Measurements from ENCODE around the gene RRP8. TPM values are rescaled to one million over a fixed set of nuclear protein-coding genes. Genes with fewer than 3 reads are reported as not detected.

Gene RRP8
- total RNA-seq, 4 donors from 2014 or later = 14.9 to 22.7 (median 18.0) TPM

DNA sequence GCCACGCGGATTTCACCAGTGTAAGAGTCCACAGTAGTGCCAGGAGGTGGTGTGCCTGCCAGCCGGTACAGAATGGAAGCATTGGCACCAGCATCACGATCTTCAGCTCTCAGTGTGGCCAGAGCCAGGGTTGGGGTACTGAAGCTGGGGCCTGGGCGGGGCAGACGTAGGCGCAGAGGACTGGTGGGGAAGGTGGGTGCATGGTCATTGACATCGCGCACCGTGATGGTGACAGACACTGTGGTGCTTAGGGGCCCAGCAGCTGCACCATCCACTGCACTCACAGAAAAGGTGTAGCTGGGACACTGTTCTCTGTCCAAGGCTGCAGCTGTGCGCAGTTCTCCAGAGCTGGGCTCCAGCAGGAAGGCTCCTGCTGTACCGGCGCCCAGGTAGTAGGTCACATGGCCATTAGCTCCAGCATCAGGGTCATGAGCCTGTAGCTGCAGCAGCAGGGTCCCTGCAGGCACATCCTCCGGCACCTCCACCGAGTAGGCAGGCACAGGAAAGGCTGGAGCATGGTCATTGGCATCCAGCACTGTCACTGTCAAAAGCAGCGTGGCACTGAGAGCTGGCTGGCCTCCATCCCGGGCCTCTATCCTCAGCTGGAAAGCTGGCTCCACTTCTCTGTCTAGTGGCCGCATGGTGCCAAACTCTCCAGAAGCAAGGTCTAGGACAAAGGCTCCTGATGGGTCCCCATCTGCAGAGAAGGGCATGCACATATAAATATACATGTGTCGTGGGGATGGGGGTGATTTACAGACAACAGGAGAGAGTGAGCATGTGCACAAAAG, 23.8 kb upstream of the RRP8 start:
- DNase-seq (ENCODE audit: low spot score in 2 of 2) = peak in 1 of 2 donors; percentile 76
- intact Hi-C loops (cut with DNase I; ENCODE audit: low total_unique reads) = no loop called here
- no peak for TF ChIP-seq POLR2A (IDR thresholded peaks at IDR 0.05)
- TF ChIP-seq, protein P1, sequence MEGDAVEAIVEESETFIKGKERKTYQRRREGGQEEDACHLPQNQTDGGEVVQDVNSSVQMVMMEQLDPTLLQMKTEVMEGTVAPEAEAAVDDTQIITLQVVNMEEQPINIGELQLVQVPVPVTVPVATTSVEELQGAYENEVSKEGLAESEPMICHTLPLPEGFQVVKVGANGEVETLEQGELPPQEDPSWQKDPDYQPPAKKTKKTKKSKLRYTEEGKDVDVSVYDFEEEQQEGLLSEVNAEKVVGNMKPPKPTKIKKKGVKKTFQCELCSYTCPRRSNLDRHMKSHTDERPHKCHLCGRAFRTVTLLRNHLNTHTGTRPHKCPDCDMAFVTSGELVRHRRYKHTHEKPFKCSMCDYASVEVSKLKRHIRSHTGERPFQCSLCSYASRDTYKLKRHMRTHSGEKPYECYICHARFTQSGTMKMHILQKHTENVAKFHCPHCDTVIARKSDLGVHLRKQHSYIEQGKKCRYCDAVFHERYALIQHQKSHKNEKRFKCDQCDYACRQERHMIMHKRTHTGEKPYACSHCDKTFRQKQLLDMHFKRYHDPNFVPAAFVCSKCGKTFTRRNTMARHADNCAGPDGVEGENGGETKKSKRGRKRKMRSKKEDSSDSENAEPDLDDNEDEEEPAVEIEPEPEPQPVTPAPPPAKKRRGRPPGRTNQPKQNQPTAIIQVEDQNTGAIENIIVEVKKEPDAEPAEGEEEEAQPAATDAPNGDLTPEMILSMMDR (IDR thresholded peaks at IDR 0.05) = no peak
- 79 to 86% methylated on average over 19 of the region's 19 CpGs for WGBS, 2 donors
- H3K4me3 ChIP-seq (ENCODE audit: low read depth, poor library complexity, severe bottlenecking) = no peak overlapping the region

DNA sequence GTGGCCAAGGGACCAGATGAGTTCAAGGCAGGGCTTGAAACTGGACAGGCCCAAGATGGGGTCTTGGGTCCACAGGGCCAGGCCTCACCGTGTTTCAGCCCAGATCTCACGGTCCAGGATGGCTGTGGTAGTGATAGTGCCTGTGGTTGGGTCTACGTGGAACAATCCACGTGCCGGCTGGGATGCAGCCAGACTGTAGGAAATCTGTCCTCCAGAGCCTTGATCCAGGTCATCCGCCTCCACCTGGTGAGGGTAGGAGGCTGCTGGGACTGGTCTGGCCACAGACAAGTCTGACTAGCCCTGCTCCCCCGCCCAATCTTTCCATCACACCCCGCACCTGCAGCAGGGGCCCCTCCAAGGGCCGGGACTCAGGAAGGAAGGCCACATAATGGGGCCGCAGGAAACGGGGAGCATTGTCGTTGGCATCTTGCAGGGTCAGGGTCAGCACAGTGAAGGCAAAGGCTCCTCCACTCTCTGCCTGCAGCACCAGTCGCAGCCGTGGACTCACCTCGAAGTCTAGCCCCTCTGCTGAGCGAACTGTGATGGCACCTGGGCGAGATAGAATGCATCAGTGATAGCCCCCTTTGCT, 22.5 kb upstream of the RRP8 start:
- H3K4me3 ChIP-seq (ENCODE audit: low read depth, poor library complexity, severe bottlenecking) = no peak overlapping the region
- DNase-seq (ENCODE audit: low spot score in 2 of 2) = no peak
- intact Hi-C loops (cut with DNase I; ENCODE audit: low total_unique reads) = no loop called here
- TF ChIP-seq, protein P1 (IDR thresholded peaks at IDR 0.05) = no peak
- no peak for TF ChIP-seq POLR2A (IDR thresholded peaks at IDR 0.05)
- 90 to 92% methylated on average over 15 to 17 of the region's 17 CpGs for WGBS, 2 donors

DNA sequence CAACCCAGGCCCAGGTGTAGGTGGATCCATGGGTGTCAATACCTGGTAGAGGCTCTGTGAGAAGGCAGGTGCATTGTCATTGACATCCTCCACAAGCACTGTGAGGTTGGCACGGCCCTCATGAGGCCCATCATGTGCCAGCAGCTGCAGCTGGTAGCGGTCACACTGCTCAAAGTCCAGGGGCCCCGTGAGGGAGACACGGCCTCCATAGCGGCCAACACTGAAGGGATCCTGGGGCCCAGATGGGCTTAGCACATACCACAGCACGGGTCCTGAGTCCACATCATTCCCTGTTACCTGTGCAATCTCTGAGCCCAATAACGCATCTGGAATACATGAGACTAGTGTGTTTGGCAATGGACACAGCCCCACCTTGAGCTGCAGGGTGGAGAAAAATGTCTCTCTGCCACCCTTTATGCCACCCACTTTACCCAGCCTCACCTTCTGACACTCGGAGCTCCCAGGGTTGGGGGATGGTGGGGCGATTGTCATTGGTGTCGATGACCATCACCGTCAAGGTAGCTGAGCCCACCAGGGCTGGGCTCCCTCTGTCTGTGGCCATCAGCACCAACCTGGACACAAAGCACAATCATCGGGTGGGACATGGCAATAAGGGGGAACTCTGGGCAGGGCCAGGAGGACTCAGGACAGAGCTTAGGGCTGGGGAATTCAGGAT, 21.9 kb upstream of the RRP8 start:
- no peak overlapping the region for H3K4me3 ChIP-seq (ENCODE audit: low read depth, poor library complexity, severe bottlenecking)
- no peak for TF ChIP-seq POLR2A (IDR thresholded peaks at IDR 0.05)
- TF ChIP-seq, protein P1 (IDR thresholded peaks at IDR 0.05) = no peak
- peak in 1 of 2 donors; percentile 73 for DNase-seq (ENCODE audit: low spot score in 2 of 2)

DNA sequence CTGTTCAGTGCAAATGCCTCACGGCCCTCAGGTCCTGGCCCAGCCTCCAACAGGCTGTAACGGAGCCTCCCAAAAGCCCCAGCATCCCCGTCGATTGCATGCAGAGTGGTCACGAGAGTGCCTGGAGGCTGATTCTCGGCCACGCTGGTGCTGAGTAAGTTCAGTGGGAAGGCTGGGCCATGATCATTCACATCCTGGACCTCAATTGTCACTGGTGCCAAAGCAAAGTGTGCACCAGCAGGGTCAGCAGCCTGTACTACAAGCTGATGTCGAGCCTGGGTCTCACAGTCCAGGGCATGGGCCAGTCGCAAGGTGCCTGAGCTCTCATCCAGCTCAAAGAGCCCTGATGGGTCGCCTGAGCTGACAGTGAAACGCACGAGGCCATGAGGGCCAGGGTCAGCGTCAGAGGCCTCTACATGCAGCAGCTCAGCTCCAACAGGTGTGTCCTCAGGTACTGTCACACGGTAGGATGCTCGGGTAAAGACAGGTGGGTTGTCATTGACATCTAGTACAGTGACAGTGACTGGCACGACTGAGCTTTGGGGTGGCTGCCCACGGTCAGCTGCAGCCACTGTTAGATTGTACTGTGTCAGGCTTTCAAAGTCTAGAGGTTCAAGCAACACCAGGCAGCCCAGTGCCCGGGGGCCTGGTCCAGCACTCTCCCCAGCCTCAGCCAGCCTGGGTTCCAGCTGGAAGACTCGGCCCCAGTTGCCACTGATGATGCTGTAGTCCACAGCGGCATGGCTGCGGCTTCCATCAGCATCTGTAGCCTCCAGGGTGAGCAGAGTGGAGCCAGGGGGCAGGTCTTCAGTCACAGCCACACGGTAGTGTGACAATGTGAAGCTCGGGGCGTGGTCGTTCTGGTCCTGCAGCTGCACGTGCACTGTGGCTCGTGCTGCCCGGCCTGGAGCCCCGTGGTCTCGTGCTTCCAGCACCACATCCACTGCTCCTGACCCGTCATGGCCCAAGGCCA, 20.3 kb upstream of the RRP8 start:
- 89 to 90% methylated on average over 30 to 31 of the region's 31 CpGs for WGBS, 2 donors
- no peak for TF ChIP-seq POLR2A (IDR thresholded peaks at IDR 0.05)
- TF ChIP-seq, protein P1 (IDR thresholded peaks at IDR 0.05) = no peak
- intact Hi-C loops (cut with DNase I; ENCODE audit: low total_unique reads) = no loop called here
- H3K4me3 ChIP-seq (ENCODE audit: low read depth, poor library complexity, severe bottlenecking) = no peak overlapping the region
- DNase-seq (ENCODE audit: low spot score in 2 of 2) = peak in 1 of 2 donors; percentile 74

More for the DNA sequence above, 21.9 kb upstream of the RRP8 start:
- intact Hi-C loops (cut with DNase I; ENCODE audit: low total_unique reads) = no loop called here
- WGBS, 2 donors = 90 to 96% methylated on average over 6 to 12 of the region's 12 CpGs

All from lower leg skin (tissue), 4 donors.